ENCODE data around the gene ELMO2.

DNA sequence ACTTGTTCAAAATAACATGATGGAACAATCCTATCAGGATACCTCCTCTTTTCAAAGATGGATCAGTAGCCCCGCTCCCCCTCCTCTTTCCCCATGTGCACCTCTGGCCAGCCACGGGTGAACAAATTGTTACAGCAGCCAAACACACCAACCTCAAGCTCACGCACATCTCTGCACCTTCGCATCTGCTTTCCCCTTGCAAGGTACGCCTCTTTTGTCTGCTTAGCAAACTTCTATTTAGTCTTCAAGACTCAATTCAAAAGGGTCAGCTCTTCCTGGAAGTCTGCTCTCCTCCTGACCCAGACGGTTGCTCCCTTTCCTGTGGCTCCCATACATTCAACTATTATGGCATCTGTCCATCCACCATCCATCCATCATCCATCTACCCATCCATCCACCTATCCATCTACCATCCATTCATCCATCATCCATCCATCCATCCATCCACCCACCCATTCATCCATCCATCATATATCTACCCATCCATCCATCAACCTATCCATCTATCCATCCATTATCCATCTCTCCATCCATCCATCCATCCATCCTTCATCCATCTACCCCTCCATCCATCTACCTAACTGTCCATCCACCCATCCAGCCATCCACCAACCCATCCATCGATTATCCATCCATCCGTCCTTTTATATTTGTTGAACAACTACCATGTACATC, 61.8 kb downstream of the ELMO2 start:
- TF ChIP-seq GRHL2 (CRISPR knock-in tag; IDR thresholded peaks at IDR 0.05; ENCODE audit: insufficient replicate concordance, severe bottlenecking) (no peak), CTCF (IDR thresholded peaks at IDR 0.05) (no peak), AFF4 (CRISPR knock-in tag; IDR thresholded peaks at IDR 0.05; ENCODE audit: borderline replicate concordance) (no peak), TCF7 (CRISPR knock-in tag; IDR thresholded peaks at IDR 0.05; ENCODE audit: low read depth) (no peak), TEAD4 (CRISPR knock-in tag; IDR thresholded peaks at IDR 0.05) (no peak), ZNF317 (CRISPR knock-in tag; IDR thresholded peaks at IDR 0.05; ENCODE audit: borderline replicate concordance, low read depth) (no peak), NR1H2 (CRISPR knock-in tag; IDR thresholded peaks at IDR 0.05) (no peak), FOXP1 (CRISPR knock-in tag; IDR thresholded peaks at IDR 0.05; ENCODE audit: borderline replicate concordance) (no peak)
- TF ChIP-seq, protein P1, sequence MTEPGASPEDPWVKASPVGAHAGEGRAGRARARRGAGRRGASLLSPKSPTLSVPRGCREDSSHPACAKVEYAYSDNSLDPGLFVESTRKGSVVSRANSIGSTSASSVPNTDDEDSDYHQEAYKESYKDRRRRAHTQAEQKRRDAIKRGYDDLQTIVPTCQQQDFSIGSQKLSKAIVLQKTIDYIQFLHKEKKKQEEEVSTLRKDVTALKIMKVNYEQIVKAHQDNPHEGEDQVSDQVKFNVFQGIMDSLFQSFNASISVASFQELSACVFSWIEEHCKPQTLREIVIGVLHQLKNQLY (CRISPR knock-in tag; IDR thresholded peaks at IDR 0.05) = no peak
